Stimulated activated CD8-positive, alpha-beta memory T cell treated with anti-CD3 and anti-CD28 coated beads, Interleukin-12 subunit alpha, Interleukin-12 subunit beta, amount 100 ng/mL, for 24 hours (primary cell): ENCODE measurements around the gene KCNH3.
"Not testable (repeated sequence)": the region's sequence is repeated elsewhere in the genome, so short reads cannot be mapped to it uniquely, and the experiment has no call there.

Experiments used
- DNase-seq: peaks from one replicate; pipeline ENCODE4 v3.0.0-alpha.2; 2020; ENCODE audit errors: extremely low read depth

Gene KCNH3

GRCh38 chr12:49584591-49584990 lies 45.8 kb downstream of the KCNH3 start:
- no peak for DNase-seq

GRCh38 chr12:49585477-49586459 lies 46.9 kb downstream of the KCNH3 start:
- DNase-seq, result no peak

- DNase-seq, result no peak
These were observed 48.5 kb downstream of the KCNH3 start for GRCh38 chr12:49587174-49587908.

- DNase-seq, result no peak
These were observed 49.5 kb downstream of the KCNH3 start for GRCh38 chr12:49588281-49588680.

- DNase-seq, result no peak
These were observed 50.1 kb downstream of the KCNH3 start for GRCh38 chr12:49588721-49589516.

GRCh38 chr12:49598527-49598926 lies 59.7 kb downstream of the KCNH3 start:
- DNase-seq, result no peak

GRCh38 chr12:49599961-49600360 lies 61.1 kb downstream of the KCNH3 start:
- DNase-seq, result no peak

- DNase-seq, result no peak
These were observed 64.9 kb downstream of the KCNH3 start for GRCh38 chr12:49603721-49604120.

- no peak for DNase-seq
These were observed 66.0 kb downstream of the KCNH3 start for GRCh38 chr12:49604856-49605255.

- DNase-seq, result not testable (repeated sequence)
These were observed 66.7 kb downstream of the KCNH3 start, which contains the start of gene FAM186B for GRCh38 chr12:49605539-49605938. TSS of gene FAM186B (minus strand) at chr12:49605639. CDS start at chr12:49605477, 162 bp downstream.
